GM12874 (cell line): ENCODE data around the gene FZD10.

Source experiments
- TF ChIP-seq, protein P1 (sequence below): IDR thresholded peaks from 2 replicates; pipeline ENCODE4 v1.5.1; 2011; ENCODE audit warnings: low read depth, mild to moderate bottlenecking, control low read depth, low read length, moderate library complexity; ENCODE audit not compliant: insufficient read depth

Gene FZD10

DNA sequence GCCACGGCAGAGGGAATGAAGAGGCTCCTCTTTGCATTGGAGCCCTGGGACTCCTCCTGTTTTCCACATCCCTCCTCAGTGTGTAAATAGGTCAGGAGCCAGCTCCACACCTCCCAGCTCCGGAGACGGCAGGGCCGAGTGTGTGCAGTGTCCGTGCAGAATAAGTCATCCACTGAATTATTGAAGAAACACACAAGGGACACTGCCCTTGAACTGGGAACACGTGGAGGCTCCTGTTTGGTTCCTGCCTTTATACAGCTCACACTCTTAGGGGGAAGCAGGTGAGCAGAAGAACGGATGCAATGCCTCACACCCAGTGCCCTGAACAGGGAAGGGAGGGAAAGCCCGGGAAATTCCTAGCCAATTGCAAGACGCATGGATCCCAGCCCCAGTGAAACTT is 10.4 kb upstream of the FZD10 start:
- TF ChIP-seq, protein P1, sequence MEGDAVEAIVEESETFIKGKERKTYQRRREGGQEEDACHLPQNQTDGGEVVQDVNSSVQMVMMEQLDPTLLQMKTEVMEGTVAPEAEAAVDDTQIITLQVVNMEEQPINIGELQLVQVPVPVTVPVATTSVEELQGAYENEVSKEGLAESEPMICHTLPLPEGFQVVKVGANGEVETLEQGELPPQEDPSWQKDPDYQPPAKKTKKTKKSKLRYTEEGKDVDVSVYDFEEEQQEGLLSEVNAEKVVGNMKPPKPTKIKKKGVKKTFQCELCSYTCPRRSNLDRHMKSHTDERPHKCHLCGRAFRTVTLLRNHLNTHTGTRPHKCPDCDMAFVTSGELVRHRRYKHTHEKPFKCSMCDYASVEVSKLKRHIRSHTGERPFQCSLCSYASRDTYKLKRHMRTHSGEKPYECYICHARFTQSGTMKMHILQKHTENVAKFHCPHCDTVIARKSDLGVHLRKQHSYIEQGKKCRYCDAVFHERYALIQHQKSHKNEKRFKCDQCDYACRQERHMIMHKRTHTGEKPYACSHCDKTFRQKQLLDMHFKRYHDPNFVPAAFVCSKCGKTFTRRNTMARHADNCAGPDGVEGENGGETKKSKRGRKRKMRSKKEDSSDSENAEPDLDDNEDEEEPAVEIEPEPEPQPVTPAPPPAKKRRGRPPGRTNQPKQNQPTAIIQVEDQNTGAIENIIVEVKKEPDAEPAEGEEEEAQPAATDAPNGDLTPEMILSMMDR, result no peak

DNA sequence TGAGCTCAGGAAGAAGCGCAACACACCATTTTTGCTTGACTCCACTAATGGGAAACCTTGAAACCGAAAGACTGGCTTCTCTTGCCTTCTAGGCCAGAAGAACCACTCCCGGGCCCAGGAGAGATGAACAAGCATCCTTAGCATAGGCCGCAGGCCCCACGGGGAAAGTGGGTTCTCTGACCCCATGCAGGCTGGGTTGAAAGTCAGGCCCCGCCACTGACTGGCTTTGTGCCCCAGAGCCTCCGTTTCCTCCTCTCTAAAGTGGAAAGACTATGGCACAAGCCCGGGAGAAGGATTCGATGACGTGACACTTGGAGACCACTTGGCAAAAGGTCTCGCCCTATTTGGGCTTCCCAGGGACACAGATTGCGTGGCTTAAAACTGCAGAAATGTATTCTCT is 9.9 kb upstream of the FZD10 start:
- TF ChIP-seq, protein P1, result no peak

DNA sequence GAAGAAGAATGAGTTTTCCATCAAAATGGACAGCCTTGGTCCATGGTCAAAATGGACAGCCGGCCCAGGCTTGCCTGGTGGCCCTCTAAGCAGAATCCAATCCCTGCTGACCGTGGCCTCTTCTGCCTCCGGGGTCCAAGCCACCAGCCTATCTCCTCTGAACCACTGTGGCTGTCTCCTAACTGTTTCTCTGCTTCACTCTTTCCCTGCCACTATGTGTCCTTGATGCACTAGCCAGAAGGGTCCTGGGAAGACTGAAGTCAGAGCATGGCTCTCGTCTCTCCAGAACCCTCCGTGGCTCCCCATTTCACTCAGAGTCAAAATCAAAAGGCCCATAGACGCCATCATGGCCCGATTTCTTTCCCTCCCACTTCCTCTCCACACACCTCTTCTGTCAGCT is 8.5 kb upstream of the FZD10 start:
- TF ChIP-seq, protein P1, result no peak

DNA sequence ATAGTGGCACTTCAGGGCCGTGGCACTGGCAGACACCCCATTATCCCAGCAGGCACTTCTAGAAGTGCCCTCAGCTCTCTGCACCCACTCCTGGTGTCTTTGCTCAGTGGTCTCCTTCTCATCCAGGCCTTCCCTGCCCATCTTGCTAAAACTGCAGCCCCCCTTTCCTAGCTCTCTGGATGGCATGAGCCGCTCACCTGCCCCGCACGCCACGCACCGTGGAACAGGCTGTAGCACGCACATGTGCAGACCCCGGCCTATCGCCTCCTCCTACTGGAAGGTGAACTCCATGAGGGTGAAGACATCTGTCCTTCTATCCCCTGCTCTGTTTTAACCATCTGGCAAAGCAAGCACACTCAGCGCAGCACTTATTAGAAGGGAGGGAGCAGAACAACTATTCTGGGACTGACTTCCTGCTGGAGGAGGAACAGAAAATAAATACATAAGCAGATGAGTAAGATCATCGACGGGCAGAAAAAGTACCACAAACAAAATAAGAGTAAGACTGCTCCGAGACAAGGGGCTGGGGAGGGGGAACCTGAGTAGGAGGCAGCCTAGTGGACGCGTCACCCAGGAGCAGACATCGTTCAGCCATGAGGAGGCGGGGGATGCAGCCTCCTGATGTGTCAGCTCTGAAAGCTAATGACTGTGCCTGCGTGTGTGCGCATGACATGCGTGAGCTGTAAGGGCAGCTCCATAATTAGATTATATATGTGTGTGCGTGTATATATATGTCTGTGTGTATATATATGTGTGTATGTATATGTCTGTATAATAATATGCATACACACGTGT is 7.8 kb upstream of the FZD10 start:
- TF ChIP-seq, protein P1, result no peak

DNA sequence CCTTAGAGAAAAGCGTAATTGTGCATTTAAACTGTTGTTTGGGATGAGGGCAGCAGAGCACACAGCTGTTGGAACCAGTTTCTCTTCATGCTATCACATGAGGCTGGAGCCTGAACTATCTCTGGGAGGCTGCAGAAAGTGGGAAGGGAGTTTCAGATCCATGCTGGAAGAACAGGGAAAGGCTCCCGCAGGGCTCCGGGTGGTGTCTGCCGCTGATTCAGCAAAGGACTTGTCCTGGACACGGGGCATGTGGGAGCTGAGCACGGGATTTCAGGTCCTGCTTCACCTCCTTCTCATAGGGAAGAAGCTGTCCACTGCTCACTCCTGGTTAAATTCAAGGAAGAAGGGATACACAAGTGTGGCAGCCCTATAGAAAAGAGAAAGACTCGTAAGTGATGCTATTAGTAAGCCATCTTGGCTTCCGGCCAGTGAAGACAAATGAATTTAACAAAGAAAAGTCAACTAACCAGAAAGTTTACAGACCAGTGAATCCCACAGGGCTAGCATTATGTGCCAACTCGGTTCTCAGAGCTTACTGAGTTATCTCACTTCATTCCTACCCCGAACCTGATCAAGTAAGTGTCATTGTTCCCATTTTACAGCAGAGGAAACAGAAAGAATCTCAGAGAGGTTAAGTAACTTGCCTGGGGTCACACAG is 6.7 kb upstream of the FZD10 start:
- TF ChIP-seq, protein P1, result no peak

DNA sequence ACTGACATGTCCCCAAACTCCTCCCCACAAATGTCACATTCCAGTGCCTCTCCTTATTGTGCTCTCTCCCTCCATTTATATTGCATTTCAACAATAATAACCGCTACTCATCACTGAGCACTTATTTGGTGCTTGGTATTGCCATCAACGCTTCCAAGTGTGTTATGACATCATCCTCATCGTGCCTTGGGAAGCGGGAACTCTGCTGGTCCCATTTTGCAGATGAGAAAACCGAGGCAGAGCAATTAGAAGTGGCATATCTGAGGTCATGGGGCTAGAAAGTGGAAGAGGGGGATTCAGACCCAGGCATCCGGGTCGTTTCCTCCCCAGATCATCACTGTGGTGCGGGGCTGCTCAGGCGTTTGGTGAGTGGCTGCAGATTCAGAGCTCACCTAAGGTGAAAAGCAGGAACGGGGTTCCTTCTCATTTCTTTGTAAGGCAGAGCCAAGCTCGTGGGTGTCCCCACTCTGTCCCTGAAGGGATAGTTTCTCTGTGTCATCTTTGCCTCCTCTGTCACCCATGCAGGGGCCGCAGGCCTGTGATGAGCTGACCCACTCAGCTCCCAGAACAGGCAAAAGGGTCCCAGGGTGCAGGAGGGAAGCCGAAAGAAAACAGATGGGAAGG is 5.5 kb upstream of the FZD10 start:
- TF ChIP-seq, protein P1, result no peak

DNA sequence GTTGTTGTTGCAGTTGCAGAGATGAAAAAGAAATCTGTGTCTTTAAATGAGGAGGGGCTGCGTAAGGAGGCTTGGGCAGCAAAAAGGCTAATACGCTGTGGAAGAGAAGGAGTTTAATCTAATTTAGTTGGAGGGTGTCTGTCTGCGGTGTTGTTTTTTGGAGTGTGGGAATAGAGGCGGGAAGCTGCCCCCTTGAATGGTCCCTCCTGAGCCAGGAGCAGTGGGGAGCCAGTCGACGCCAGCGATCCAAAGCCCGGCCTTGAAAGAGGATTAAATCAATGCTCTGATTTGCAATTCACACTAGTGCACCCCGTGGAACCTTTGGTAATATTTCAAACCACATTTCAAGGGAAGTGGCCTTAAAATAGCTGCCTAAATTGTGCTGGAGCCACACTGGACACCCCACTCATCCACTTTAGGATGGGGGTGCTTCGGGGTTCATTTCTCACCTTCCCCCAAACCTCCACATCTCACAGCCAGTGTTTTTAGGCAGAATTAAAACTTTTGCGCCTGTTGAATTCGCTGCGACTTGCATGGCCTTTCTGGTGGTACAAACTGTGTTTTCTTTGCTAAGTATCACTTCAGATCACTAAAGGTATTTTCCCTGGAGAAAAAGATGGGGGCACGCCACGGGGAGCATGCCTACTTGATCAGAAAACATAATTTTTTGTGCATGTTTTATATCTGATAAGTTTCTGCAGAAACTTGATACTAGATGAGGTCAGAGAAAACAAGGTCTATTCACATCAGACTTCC is 4.1 kb upstream of the FZD10 start:
- TF ChIP-seq, protein P1, result no peak
